ENCODE results near the gene TPPP2.
A peak's percentile ranks its signal among the peaks of the same experiment; 100 is the strongest.

The TPPP2 gene

GRCh38 chr14:21081521-21082142, 51.6 kb downstream of the TPPP2 start:
- no peak for TF ChIP-seq ZSCAN18 (tag by site-specific recombination; IDR thresholded peaks at IDR 0.05)
- 0 out of 2 replicates have a peak, but pooled peaks have one; percentile 22 for TF ChIP-seq GLIS1 (tag by site-specific recombination; IDR thresholded peaks at IDR 0.05)
- no peak for TF ChIP-seq ZSCAN30 (tag by site-specific recombination; IDR thresholded peaks at IDR 0.05)
- TF ChIP-seq ZNF530 (tag by site-specific recombination; IDR thresholded peaks at IDR 0.05; ENCODE audit: low read depth) = no peak
- H3K36me3 ChIP-seq (ENCODE audit: control insufficient read depth in 2 of 2, insufficient read depth in 1 of 2, low read length in 2 of 2) = peaks cover 0 to 91% of the 10 kb centered on the region in 2 experiments; a peak in 2 of 3 replicates
- no peak overlapping the region for H3K27ac ChIP-seq (ENCODE audit: extremely low read depth, low read depth, low read length)
- H3K4me3 ChIP-seq (ENCODE audit: low read depth, low read length) = no peak overlapping the region
- H3K9me3 ChIP-seq (ENCODE audit: control insufficient read depth, insufficient read depth, low read depth, low read length) = no peaks in the 10 kb centered on the region
- ChIA-PET CTCF (interaction anchor here (2.1 kb wide), 1 partner anchor 11 kb away, joined by 15 read pairs; no protein-coding TSS in a partner anchor), POLR2A (interaction anchor here (9.9 kb wide), 1 partner anchor 10 kb away, joined by 71 read pairs; the partner anchor contains the start of gene ARHGEF40)
- H3K4me1 ChIP-seq (ENCODE audit: control insufficient read depth, insufficient read depth, low read length) = no peaks in the 10 kb centered on the region
